Ovary (tissue), 10 donors: Measurements from ENCODE around the gene PSG6. TPM values are rescaled to one million over a fixed set of nuclear protein-coding genes. Genes with fewer than 3 reads are reported as not detected.
"Not testable (repeated sequence)": the region's sequence is repeated elsewhere in the genome, so short reads cannot be mapped to it uniquely, and the experiment has no call there.

Source experiments
- DNase-seq, 5 donors: peaks; one replicate each; pipeline ENCODE4 v3.0.0-alpha.2; 2019 to 2020
- H3K27ac ChIP-seq, 2 donors: fragments of 200-600 bp; one replicate each; pipeline versions ENCODE4 v1.5.1 to v1.8.0; 2019 to 2022
- H3K27me3 ChIP-seq: fragments of 200-600 bp; one replicate; pipeline ENCODE4 v1.8.0; 2022
- H3K36me3 ChIP-seq: fragments of 200-600 bp; sonication (generic); one replicate; pipeline ENCODE4 v1.5.1; 2019
- H3K4me1 ChIP-seq: one replicate; pipeline ENCODE4 v1.8.1; 2013; ENCODE audit warnings: mild to moderate bottlenecking, moderate library complexity; ENCODE audit not compliant: insufficient read depth
- H3K4me3 ChIP-seq: fragments of 200-600 bp; sonication (generic); one replicate; pipeline ENCODE4 v1.5.1; 2017
- H3K9me3 ChIP-seq, 2 donors: fragments of 200-600 bp in 1 of 2; sonication (generic) in 1 of 2; one replicate each; pipeline versions ENCODE4 v1.5.1 to v1.8.1; 2013 to 2019; ENCODE audit warnings: mild to moderate bottlenecking in 1 of 2, moderate library complexity in 1 of 2
- EP300 ChIP-seq: sonication (generic); formaldehyde crosslinking; IDR thresholded peaks from one replicate; pipeline ENCODE4 v1.6.1; 2017; ENCODE audit warnings: antibody characterized with exemption
- POLR2A ChIP-seq: fragments of 450-650 bp; IDR thresholded peaks from one replicate; pipeline ENCODE4 v1.6.1; 2017; ENCODE audit warnings: antibody characterized with exemption, mild to moderate bottlenecking, moderate library complexity
- WGBS, 3 donors: extraction: QIAGEN DNeasy Blood & Tissue Kit in 1 of 3; methylation state at CpG; one replicate each; pipeline versions ENCODE4 v1.1.5 to v1.1.7; 2013 to 2017; 5-methylcytosine and 5-hydroxymethylcytosine counted together
- intact Hi-C, 4 donors: fragments of 100-400 bp; cut with DNase I; formaldehyde crosslinking; loops; one replicate each; pipeline versions ENCODE4 v1.11.0 to v1.15.1; 2022 to 2023
- long read RNA-seq, 3 donors: library from polyadenylated mRNA in 2 of 3; unstranded in 2 of 3; transcript quantifications; one replicate each; pipeline ENCODE4 v2.0.0 and lab custom pipeline, GENCODE V29; 2021 to 2026
- polyA plus RNA-seq, 2 donors: library from polyadenylated mRNA; stranded (reverse); fragments of 200-250 nt in 1 of 2; fragments of 350-450 nt in 1 of 2; fragmentation: Illumina TruSeq in 1 of 2; extraction: RNeasy Lipid Tissue Mini Kit (QIAGEN cat#74804) in 1 of 2; gene quantifications; one replicate each; pipeline ENCODE4 v1.2.3, GENCODE V29; 2013 to 2014
- total RNA-seq, 7 donors: library from RNA; depleted of rRNA in 2 of 7; stranded (reverse); fragments of >200 nt in 2 of 7; fragmentation: NEBNext Ultra II Directional in 3 of 7; extraction: Animal tissue kit (Norgen Biotek cat#: 25700) in 3 of 7; gene quantifications; one replicate each; pipeline versions ENCODE4 v1.1.0 to v1.2.4, GENCODE V29; 2016 to 2023
- TF ChIP-seq, protein P1 (sequence below), 3 donors: fragments of 450-650 bp in 2 of 3; fragments of 200-600 bp in 1 of 3; IDR thresholded peaks; one replicate each; pipeline versions ENCODE4 v1.5.1 to v1.8.0; 2016 to 2022; ENCODE audit warnings: antibody characterized with exemption in 3 of 3, mild to moderate bottlenecking in 1 of 3
- donor health status: DM: no; HTN: no; CAD: no; lungs with moderate emphysema.
- donor health status: DM: no; HTN: no; CAD: no.
- donor health status: Bipolar disorder and iron deficiency.
- donor health status: DM: yes; HTN: yes; CAD: no.
- donor health status: DM: no; HTN: no; CAD: no.
- donor health status: DM: yes; HTN: yes; CAD: no.

PSG6 gene
- not detected for total RNA-seq
- not detected for polyA plus RNA-seq
- long read RNA-seq, donor 1, result 0 reads
- long read RNA-seq, donor 2, result 0 reads
- long read RNA-seq, donor 3, result 0 reads

- DNase-seq, H3K9me3 ChIP-seq: not testable (repeated sequence)
These were observed at the start of gene PSG6 for GRCh38 chr19:42917634-42918033. PSG6 (minus strand) TSS chr19:42917894; CDS start chr19:42917792, 102 bp downstream.

DNA sequence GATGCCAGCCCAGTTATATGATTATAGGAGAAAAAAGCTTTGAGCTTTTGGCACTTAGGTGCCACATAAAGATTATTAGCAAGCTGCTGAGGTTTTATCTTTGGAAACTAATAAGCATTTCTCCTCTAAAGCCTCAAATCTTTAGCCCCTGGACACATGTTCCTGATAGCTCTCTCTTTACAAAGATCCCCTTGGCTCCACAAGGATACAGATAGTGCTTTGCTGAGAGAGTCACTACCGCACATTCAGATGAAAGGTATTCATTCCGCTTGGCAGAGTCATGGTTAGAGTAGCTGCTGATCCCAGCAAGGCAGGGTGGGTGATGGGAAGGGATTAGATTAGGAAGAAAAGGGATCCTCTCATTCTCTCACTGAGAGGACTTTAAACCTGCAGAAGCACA is 47.5 kb upstream of the PSG6 start:
- H3K36me3 ChIP-seq, result no peaks in the 10 kb centered on the region
- intact Hi-C loops, result no loop called here
- H3K27ac ChIP-seq, result no peak overlapping the region
- WGBS, 3 donors, result 67 to 90% (median 72%) methylated on average over 2 of the region's 2 CpGs
- TF ChIP-seq, protein P1, sequence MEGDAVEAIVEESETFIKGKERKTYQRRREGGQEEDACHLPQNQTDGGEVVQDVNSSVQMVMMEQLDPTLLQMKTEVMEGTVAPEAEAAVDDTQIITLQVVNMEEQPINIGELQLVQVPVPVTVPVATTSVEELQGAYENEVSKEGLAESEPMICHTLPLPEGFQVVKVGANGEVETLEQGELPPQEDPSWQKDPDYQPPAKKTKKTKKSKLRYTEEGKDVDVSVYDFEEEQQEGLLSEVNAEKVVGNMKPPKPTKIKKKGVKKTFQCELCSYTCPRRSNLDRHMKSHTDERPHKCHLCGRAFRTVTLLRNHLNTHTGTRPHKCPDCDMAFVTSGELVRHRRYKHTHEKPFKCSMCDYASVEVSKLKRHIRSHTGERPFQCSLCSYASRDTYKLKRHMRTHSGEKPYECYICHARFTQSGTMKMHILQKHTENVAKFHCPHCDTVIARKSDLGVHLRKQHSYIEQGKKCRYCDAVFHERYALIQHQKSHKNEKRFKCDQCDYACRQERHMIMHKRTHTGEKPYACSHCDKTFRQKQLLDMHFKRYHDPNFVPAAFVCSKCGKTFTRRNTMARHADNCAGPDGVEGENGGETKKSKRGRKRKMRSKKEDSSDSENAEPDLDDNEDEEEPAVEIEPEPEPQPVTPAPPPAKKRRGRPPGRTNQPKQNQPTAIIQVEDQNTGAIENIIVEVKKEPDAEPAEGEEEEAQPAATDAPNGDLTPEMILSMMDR (IDR thresholded peaks at IDR 0.05), result no peak
- TF ChIP-seq EP300 (no peak), POLR2A (no peak)
- H3K4me1 ChIP-seq, result no peaks in the 10 kb centered on the region
- H3K4me3 ChIP-seq, result no peak overlapping the region
- no peaks in the 10 kb centered on the region for H3K27me3 ChIP-seq
- no peaks in the 10 kb centered on the region for H3K9me3 ChIP-seq
- DNase-seq, result no peak

More at GRCh38 chr19:42917634-42918033, at the start of gene PSG6:
- H3K36me3 ChIP-seq, H3K27me3 ChIP-seq, H3K27ac ChIP-seq, H3K4me3 ChIP-seq, H3K4me1 ChIP-seq, intact Hi-C loops: not testable (repeated sequence)
- 32 to 71% (median 67%) methylated on average over 1 of the region's 1 CpG for WGBS, 3 donors

GRCh38 chr19:42961119-42961518 is 43.4 kb upstream of the PSG6 start:
- Histone ChIP-seq H3K36me3 (no peaks in the 10 kb centered on the region), H3K4me1 (no peaks in the 10 kb centered on the region), H3K27me3 (no peaks in the 10 kb centered on the region), H3K27ac (no peak overlapping the region), H3K4me3 (no peak overlapping the region), H3K9me3 (no peaks in the 10 kb centered on the region)
- TF ChIP-seq POLR2A (no peak), EP300 (no peak)
- TF ChIP-seq, protein P1 (IDR thresholded peaks at IDR 0.05), result no peak
- no peak for DNase-seq
- intact Hi-C loops, result no loop called here
- WGBS, 3 donors, result 85 to 88% (median 88%) methylated on average over 6 of the region's 6 CpGs

DNA sequence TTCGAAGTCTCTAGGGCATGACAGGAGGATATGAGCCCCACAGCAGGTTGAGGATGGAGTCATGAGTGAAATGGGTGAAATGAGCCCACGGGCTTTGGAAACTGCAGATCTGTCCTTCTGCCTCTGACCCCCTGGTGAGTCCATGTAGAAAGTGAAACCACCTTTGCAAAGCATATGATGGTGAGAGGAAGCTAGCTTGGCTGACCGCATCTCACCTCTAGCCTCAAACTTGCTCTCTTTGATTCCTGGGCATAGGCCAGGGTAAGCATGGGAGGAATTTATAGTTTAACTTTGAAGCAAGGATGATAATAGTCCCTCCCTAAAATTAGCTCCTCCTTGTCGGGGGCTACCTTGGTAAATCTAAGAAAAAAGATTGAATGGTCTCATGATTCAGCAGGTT is 34.4 kb upstream of the PSG6 start:
- DNase-seq, H3K27me3 ChIP-seq, H3K4me3 ChIP-seq, H3K4me1 ChIP-seq, intact Hi-C loops, H3K9me3 ChIP-seq, H3K36me3 ChIP-seq, H3K27ac ChIP-seq: not testable (repeated sequence)
- 32 to 60% (median 42%) methylated on average over 4 of the region's 4 CpGs for WGBS, 3 donors

GRCh38 chr19:42951476-42951875 is 33.8 kb upstream of the PSG6 start:
- H3K27ac ChIP-seq, H3K36me3 ChIP-seq, H3K27me3 ChIP-seq, H3K4me1 ChIP-seq, DNase-seq, H3K9me3 ChIP-seq, H3K4me3 ChIP-seq, intact Hi-C loops: not testable (repeated sequence)
- 7 to 50% (median 9%) methylated on average over 2 of the region's 2 CpGs for WGBS, 3 donors

GRCh38 chr19:42942187-42942789 is 24.6 kb upstream of the PSG6 start:
- Histone ChIP-seq H3K27ac (no peak overlapping the region), H3K36me3 (no peaks in the 10 kb centered on the region), H3K4me1 (no peaks in the 10 kb centered on the region), H3K27me3 (no peaks in the 10 kb centered on the region), H3K4me3 (no peak overlapping the region), H3K9me3 (no peaks in the 10 kb centered on the region)
- DNase-seq, result no peak
- intact Hi-C loops, result no loop called here
- TF ChIP-seq, protein P1 (IDR thresholded peaks at IDR 0.05), result no peak
- no peak for TF ChIP-seq EP300
- no peak for TF ChIP-seq POLR2A
- 37 to 38% (median 38%) methylated on average over 13 of the region's 13 CpGs for WGBS, 3 donors

- H3K27me3 ChIP-seq, H3K36me3 ChIP-seq, intact Hi-C loops, H3K27ac ChIP-seq, H3K4me3 ChIP-seq, DNase-seq, H3K4me1 ChIP-seq, H3K9me3 ChIP-seq: not testable (repeated sequence)
- 79 to 89% (median 79%) methylated on average over 3 of the region's 3 CpGs for WGBS, 3 donors
These were observed 19.4 kb upstream of the PSG6 start, which contains the start of gene PSG7 for GRCh38 chr19:42937107-42937506. PSG7 (minus strand) TSS chr19:42937207; CDS start chr19:42937076, 131 bp downstream.

- H3K9me3 ChIP-seq, DNase-seq, H3K4me1 ChIP-seq, H3K36me3 ChIP-seq, intact Hi-C loops, H3K27me3 ChIP-seq, H3K4me3 ChIP-seq, H3K27ac ChIP-seq: not testable (repeated sequence)
These were observed 17.0 kb upstream of the PSG6 start for GRCh38 chr19:42934726-42935125.

DNA sequence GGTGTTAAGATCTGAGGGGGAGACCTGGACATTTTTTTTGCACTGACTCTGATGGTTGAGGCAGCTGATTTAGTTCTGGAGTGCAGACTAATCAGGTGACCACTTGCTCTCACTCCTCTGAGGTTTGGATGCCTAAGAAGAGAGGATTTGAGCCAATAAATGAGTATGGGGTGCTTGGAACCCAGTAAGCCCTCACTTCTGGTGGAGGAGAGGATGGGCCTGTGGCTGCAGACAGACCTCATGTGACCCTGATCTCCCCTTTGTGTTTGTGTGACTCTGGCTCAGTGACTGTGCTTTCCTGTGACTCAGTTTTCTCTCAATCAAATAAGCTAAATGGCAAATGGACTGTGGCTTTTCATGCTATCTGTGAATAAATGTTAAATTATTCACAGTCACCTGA is 16.5 kb upstream of the PSG6 start:
- H3K9me3 ChIP-seq, H3K36me3 ChIP-seq, H3K27me3 ChIP-seq, H3K4me1 ChIP-seq, H3K27ac ChIP-seq, intact Hi-C loops, DNase-seq, H3K4me3 ChIP-seq: not testable (repeated sequence)
